Amniotic stem cell (primary cell): ENCODE results near the gene APOL1.

ENCODE experiments used
- DNase-seq: peaks from one replicate; lab custom pipeline; 2025; lab: John Stamatoyannopoulos, UW

APOL1 gene

GRCh38 chr22:36293606-36294292 lies 40.8 kb downstream of the APOL1 start:
- no peak for DNase-seq

DNA sequence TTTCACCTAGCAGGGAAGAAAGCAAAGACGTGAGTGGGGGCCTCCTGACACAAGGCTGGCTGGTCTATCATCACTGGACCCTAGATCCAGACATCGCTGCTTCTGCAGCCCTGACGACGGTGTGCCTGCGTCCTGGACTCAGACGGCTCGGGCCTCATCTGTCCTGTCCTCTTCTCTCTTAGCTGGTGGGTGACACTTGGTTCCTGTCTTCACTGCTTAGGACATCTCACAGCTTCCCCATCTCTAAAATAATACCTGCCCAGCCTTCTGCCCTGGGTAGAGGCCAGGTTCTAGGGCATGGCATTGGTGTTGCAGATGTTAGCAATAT lies 41.3 kb downstream of the APOL1 start:
- DNase-seq: no peak

DNA sequence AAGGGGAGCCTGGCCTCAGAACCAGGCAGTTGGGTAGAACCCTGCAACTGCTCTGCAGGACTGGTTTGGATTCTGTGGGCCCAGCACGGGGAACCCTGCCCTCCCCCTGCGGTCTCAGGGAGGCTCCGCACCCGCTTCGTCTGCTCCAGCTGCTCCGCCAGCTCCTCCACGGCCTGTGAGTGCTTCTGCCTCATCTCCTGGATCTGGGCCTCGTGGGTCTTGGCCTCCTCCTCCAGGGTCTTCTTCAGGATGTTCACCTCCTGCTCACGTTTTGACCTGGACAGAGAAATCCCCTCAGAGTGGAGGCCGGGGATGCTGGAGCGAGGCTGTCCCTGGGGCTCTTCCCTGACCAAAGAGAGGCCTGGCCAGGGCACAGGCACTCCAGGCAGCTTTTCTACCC lies 41.9 kb downstream of the APOL1 start:
- no peak for DNase-seq

GRCh38 chr22:36295247-36295646 lies 42.3 kb downstream of the APOL1 start:
- DNase-seq: no peak

DNA sequence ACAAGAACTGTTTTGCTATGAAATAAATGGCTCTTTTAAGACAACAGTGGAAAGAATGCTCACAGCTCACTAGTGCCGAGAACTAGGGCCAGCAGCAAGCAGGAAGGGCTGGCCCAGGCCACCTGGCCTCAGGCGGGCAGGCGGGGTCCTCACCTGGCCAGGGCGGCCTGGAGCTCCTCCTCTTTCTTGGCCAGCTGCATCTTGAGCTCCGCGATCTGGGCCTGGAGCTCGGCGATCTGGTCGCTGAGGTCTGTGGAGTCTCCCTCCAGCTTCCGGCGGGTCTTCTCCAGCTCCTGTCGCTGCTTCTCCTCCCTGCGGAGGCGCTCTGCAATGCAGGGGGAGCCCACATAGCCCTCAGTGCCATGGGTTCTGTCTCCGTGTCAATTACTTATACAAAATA lies 43.8 kb downstream of the APOL1 start:
- no peak for DNase-seq

DNA sequence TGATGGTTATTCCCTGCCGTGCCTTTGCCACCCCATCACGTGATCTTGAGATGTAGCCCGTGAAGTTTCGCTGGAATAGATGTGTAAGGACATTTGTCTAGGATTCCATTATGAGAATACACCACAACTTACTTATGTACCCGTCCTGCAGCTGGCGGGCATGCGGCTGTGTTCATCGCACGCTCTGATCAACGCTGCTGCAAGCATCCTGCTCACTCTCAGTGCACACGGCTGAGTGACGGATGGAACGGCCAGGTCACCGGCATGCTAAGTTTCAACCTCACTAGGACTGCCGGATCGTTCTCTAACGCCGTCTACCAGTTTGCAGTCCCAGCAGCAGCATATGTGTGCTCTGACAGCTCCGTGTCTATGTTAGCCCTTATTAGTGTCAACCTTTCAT lies 44.6 kb downstream of the APOL1 start:
- DNase-seq: no peak

DNA sequence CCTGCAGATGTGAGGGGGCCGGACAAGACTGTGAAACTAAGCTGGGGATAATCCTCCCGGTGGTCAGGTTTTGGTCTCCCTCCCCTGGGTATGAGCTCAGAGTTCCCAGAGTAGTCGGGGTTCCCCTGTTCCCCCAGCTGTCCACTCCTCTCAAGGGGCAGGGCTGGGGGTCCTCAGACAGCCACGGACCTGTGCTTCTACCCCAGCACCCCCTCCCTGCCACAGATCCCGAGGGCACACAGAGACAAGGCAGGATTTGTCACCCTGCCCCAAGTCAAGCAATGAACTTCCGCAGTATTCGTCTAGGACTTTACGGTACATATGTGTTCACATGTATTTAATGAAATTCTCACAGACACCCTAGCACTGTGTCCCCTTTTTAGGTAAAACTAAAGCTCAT lies 45.2 kb downstream of the APOL1 start:
- DNase-seq: no peak

- DNase-seq: no peak
These were observed 45.7 kb downstream of the APOL1 start for GRCh38 chr22:36298601-36299000.

DNA sequence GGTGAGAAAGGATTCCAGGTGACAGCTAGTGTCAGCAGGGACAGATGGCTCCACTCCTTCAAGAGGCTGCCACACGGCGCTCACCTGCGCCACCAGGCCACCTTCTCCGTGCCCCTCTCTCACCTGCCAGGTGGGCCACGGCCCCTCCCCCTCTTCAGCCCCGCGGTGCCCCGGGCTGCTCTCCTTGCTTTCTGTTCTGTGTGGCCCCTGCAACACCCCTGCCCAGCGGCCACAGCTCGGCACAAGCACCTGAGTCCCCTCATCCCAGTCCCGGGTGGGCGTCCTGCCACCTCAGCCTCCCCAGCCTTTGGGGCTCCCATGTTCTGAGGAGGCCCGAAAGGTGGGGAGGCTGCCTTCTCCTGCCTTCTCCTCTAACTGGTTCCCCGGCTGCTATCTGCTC lies 46.4 kb downstream of the APOL1 start:
- no peak for DNase-seq

DNA sequence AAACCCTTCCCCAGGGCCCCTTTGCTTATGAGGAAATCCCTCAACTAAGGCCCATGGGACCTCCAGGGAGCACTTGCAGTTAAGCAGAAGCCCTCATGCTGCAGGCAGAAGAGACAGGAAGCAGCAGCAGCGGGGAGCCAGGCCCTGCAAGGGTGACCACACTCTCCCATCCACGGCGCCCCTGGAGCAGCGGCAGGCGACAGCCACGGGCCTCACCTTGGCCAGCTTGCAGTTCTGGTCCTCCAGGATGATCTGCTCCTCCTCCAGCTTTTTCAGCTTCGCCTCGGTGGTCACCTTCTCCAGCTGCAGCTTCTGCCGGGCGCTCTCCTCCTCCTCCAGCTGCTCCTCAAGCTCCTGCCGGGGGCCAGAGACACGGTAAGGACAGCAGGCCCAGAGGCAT lies 47.0 kb downstream of the APOL1 start:
- DNase-seq: no peak

GRCh38 chr22:36300396-36301212 lies 47.7 kb downstream of the APOL1 start:
- DNase-seq: no peak

- DNase-seq: no peak
These were observed 48.5 kb downstream of the APOL1 start for GRCh38 chr22:36301384-36301828.

- DNase-seq: no peak
These were observed 48.9 kb downstream of the APOL1 start for GRCh38 chr22:36301851-36302250.

- DNase-seq: no peak
These were observed 49.6 kb downstream of the APOL1 start for GRCh38 chr22:36302439-36303114.

DNA sequence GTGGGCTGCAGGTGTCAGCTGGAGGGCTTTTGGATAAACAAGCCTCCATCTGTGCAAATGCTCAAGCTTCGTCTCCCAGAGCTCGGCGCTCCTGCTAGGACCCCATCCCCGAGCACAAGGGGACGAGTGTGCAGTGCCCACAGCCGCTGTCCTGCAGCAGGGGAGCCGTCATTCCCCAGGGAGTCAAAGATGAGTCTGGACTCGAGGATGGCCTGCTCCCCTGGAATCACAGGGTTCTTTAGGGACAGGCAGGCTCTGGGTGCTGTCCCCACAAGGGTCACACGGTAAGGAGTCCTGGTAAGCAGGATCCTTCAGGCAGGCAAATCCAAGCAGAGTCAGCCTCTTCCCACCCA lies 50.2 kb downstream of the APOL1 start:
- no peak for DNase-seq

DNA sequence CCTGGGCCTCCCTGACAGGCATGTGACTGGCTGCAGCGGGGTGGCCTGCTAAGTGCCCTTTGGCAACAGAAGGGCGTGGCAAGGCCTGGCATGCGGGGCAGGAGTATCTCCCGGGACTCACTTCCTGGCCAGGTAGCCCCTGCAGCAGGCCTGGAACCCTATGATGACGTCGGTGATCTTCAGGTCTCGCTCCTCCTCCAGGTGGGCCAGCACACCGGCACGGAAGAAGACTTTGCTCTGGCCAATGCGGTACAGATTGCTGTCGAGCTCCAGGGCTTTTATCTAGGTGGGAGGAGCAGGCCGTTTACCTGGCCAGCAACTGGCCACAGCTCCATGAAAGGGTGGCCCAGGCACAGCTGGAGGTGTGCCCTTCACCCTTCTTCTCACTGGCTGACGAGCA lies 50.9 kb downstream of the APOL1 start:
- DNase-seq: no peak

GRCh38 chr22:36304429-36304828 lies 51.5 kb downstream of the APOL1 start:
- no peak for DNase-seq

DNA sequence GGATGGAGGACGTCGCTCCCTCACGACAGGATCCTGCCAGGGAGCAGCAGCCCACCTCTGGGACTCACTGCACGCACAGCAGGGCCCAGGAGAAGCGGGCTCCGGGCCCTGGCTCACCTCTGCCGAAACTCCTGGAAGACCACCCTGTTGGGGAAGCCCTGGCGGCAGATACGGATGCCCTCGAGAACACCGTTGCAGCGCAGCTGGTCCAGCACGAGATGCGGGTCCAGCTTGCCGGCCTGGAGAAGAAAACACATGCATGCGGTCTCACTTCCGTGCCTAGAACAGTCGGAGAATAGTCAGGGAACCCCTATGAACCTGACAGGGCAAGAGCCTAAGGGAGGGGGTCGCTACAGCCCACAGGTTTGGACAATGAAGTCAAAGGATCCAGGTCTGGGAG lies 52.9 kb downstream of the APOL1 start:
- DNase-seq: no peak

DNA sequence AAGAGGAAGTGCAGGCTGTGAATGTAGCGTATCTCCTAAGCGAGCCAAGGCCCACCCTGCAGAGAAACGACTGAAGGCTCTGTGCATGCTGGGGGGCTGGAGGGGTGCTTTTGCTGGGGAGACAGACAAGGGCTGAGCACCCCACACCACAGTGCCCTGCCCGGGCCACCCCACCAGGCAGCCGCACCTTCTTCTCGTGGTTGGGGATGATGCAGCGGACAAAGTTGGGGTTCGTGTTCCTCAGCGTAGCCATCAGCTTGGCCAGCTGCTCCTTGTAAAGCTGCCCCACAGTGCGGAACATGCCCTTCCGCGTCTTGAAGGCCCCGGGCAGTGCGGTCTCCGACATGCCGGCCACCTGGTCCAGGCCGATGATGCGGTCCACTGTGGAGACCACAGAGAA lies 53.3 kb downstream of the APOL1 start:
- DNase-seq: no peak

DNA sequence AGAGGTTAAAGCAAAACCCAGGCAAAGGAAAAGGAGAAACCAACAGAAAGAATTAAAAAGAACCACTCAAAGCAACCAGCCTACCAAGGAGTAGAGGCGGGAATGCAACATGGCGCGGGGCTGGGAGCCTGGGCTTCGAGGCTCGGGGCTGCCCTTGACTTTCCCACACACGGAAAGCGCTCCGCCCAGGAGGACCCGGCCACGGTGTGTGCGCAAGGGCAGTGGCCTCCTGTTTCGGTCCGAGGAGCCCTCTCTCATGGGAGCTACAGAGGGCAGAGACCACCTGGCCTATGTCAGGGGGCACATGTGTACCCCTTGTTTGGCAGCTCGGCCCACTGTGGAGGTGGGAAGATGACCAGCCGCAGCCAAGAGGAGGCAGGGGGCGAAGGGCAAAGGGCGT lies 55.9 kb downstream of the APOL1 start:
- no peak for DNase-seq

GRCh38 chr22:36311386-36312085 lies 58.6 kb downstream of the APOL1 start:
- DNase-seq: no peak

- DNase-seq: no peak
These were observed 62.4 kb downstream of the APOL1 start for GRCh38 chr22:36315325-36315724.

DNA sequence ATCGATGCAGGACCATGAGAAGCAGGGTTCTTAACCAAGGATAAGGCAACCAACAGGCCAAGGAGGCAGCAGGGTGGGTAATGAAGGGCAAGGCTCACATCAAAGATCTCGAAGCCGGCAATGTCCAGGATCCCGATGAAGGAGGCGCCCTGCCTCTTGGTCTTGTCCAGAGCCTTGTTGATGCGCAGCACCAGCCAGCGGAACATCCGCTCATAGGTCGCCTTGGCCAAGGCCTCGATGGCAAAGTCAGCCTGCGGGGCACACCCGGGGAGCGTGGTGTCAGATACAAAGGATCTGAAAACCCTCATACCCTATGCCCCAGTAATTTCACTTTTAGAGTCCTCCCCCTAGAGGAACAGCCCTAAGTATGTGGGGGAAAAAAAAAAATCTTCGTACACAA lies 63.5 kb downstream of the APOL1 start:
- no peak for DNase-seq
